ENCODE results near the gene PDCD1. TPM values are rescaled to one million over a fixed set of nuclear protein-coding genes. Genes with fewer than 3 reads are reported as not detected.
"Not testable (repeated sequence)": the region's sequence is repeated elsewhere in the genome, so short reads cannot be mapped to it uniquely, and the experiment has no call there.

The PDCD1 gene
- total and polyA plus RNA-seq, 2 experiments from 2014 or later, result not detected

- no peaks in the 10 kb centered on the region for H4K20me1 ChIP-seq (ENCODE audit: insufficient read depth)
- H3K4me3 ChIP-seq, result no peak overlapping the region
- H3K4me2 ChIP-seq (ENCODE audit: unreplicated experiment), result no peak overlapping the region
- H3K79me2 ChIP-seq (ENCODE audit: insufficient read depth), result no peaks in the 10 kb centered on the region
- H3K27me3 ChIP-seq (replicated peaks; ENCODE audit: insufficient read depth), result no peaks in the 10 kb centered on the region
- no peaks in the 10 kb centered on the region for H3K9me3 ChIP-seq (ENCODE audit: low read depth)
- H3K27ac ChIP-seq, result no peak overlapping the region
- H2AFZ ChIP-seq, result no peak overlapping the region
- H3K4me1 ChIP-seq (ENCODE audit: insufficient read depth), result no peaks in the 10 kb centered on the region
- 76 to 83% methylated on average over 10 to 12 of the region's 18 CpGs for WGBS, 2 experiments (ENCODE audit: low coverage in 1 of 2, low lambda C conversion rate in 2 of 2, missing lambda C conversion rate in 2 of 2)
- H3F3A ChIP-seq (ENCODE audit: insufficient read depth), result no peaks in the 10 kb centered on the region
- no peak overlapping the region for H3K9ac ChIP-seq
- H3K9me2 ChIP-seq (ENCODE audit: insufficient read depth), result no peaks in the 10 kb centered on the region
- DNase-seq, result no peak
- TF ChIP-seq EZH2 (IDR thresholded peaks at IDR 0.05; ENCODE audit: insufficient read depth, poor library complexity, severe bottlenecking), result no peak
- TF ChIP-seq EZH2phosphoT487 (IDR thresholded peaks at IDR 0.05; ENCODE audit: insufficient read depth, low read depth), result no peak
- in situ Hi-C loops (cut with MboI), result no loop called here
- H3K36me3 ChIP-seq (ENCODE audit: low read depth), result no peaks in the 10 kb centered on the region
Measured at GRCh38 chr2:241876528-241877196, 18.0 kb upstream of the PDCD1 start.

- H4K20me1 ChIP-seq (ENCODE audit: insufficient read depth); H3K36me3 ChIP-seq (ENCODE audit: low read depth); H3K4me2 ChIP-seq (ENCODE audit: unreplicated experiment); H3K27ac ChIP-seq; H3K9ac ChIP-seq; H3K4me1 ChIP-seq (ENCODE audit: insufficient read depth); H3K4me3 ChIP-seq; H3K9me3 ChIP-seq (ENCODE audit: low read depth); H3K27me3 ChIP-seq (replicated peaks; ENCODE audit: insufficient read depth); H3K79me2 ChIP-seq (ENCODE audit: insufficient read depth); in situ Hi-C loops (cut with MboI); H2AFZ ChIP-seq; H3F3A ChIP-seq (ENCODE audit: insufficient read depth); H3K9me2 ChIP-seq (ENCODE audit: insufficient read depth): not testable (repeated sequence)
- WGBS, 2 experiments (ENCODE audit: low coverage in 1 of 2, low lambda C conversion rate in 2 of 2, missing lambda C conversion rate in 2 of 2), result 49% methylated on average over 22 of the region's 22 CpGs
- DNase-seq, result peak; percentile 39
Measured at GRCh38 chr2:241875754-241876527, 17.2 kb upstream of the PDCD1 start.

- Histone ChIP-seq H3K79me2 (ENCODE audit: insufficient read depth) (no peaks in the 10 kb centered on the region), H3K27ac (no peak overlapping the region), H2AFZ (no peak overlapping the region), H3K4me3 (no peak overlapping the region), H3K9me3 (ENCODE audit: low read depth) (no peaks in the 10 kb centered on the region), H3F3A (ENCODE audit: insufficient read depth) (no peaks in the 10 kb centered on the region), H3K4me1 (ENCODE audit: insufficient read depth) (no peaks in the 10 kb centered on the region), H3K27me3 (replicated peaks; ENCODE audit: insufficient read depth) (no peaks in the 10 kb centered on the region), H3K36me3 (ENCODE audit: low read depth) (no peaks in the 10 kb centered on the region), H4K20me1 (ENCODE audit: insufficient read depth) (no peaks in the 10 kb centered on the region), H3K4me2 (ENCODE audit: unreplicated experiment) (no peak overlapping the region), H3K9ac (no peak overlapping the region), H3K9me2 (ENCODE audit: insufficient read depth) (no peaks in the 10 kb centered on the region)
- no peak for TF ChIP-seq EZH2phosphoT487 (IDR thresholded peaks at IDR 0.05; ENCODE audit: insufficient read depth, low read depth)
- no peak for TF ChIP-seq EZH2 (IDR thresholded peaks at IDR 0.05; ENCODE audit: insufficient read depth, poor library complexity, severe bottlenecking)
- WGBS, 2 experiments (ENCODE audit: low coverage in 1 of 2, low lambda C conversion rate in 2 of 2, missing lambda C conversion rate in 2 of 2), result 84 to 85% methylated on average over 13 to 17 of the region's 17 CpGs
- DNase-seq, result no peak
- in situ Hi-C loops (cut with MboI), result no loop called here
Measured at GRCh38 chr2:241874277-241874925, 15.7 kb upstream of the PDCD1 start.

DNA sequence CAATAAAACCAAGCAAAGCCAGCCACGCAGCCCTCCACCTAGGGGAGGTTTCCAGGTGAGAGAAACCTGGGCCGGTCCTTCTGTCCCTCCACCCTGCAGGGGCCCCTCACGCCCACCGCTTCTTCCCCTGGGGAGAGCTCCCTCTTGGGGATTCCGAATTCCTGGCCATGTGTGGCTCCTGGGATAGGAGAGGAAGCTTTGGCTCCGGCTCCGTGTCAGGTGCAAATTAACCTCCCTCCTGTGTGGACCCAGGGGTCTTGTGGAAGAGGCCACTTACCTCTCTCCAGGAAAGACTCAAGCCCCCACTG is 15.1 kb upstream of the PDCD1 start:
- H3K9ac ChIP-seq, result no peak overlapping the region
- TF ChIP-seq EZH2 (IDR thresholded peaks at IDR 0.05; ENCODE audit: insufficient read depth, poor library complexity, severe bottlenecking), result no peak
- TF ChIP-seq EZH2phosphoT487 (IDR thresholded peaks at IDR 0.05; ENCODE audit: insufficient read depth, low read depth), result no peak
- in situ Hi-C loops (cut with MboI), result no loop called here
- DNase-seq, result no peak
- no peaks in the 10 kb centered on the region for H3K36me3 ChIP-seq (ENCODE audit: low read depth)
- no peak overlapping the region for H3K4me2 ChIP-seq (ENCODE audit: unreplicated experiment)
- H3K4me1 ChIP-seq (ENCODE audit: insufficient read depth), result no peaks in the 10 kb centered on the region
- H3K27ac ChIP-seq, result no peak overlapping the region
- H3K79me2 ChIP-seq (ENCODE audit: insufficient read depth), result no peaks in the 10 kb centered on the region
- WGBS, 2 experiments (ENCODE audit: low coverage in 1 of 2, low lambda C conversion rate in 2 of 2, missing lambda C conversion rate in 2 of 2), result 81 to 84% methylated on average over 7 of the region's 7 CpGs
- H3K9me2 ChIP-seq (ENCODE audit: insufficient read depth), result no peaks in the 10 kb centered on the region
- H3K4me3 ChIP-seq, result no peak overlapping the region
- no peak overlapping the region for H2AFZ ChIP-seq
- no peaks in the 10 kb centered on the region for H3K9me3 ChIP-seq (ENCODE audit: low read depth)
- no peaks in the 10 kb centered on the region for H3F3A ChIP-seq (ENCODE audit: insufficient read depth)
- H3K27me3 ChIP-seq (replicated peaks; ENCODE audit: insufficient read depth), result no peaks in the 10 kb centered on the region
- H4K20me1 ChIP-seq (ENCODE audit: insufficient read depth), result no peaks in the 10 kb centered on the region
